HG03521 (cell line): ENCODE results near the gene PLA2G4E.

Experiments
- ATAC-seq: cut with Tn5 transposase; IDR thresholded peaks from one replicate; pipeline ENCODE4 v1.9.1; 2021; ENCODE audit warnings: mild to moderate bottlenecking, moderate library complexity; ENCODE audit not compliant: unreplicated experiment

PLA2G4E gene

DNA sequence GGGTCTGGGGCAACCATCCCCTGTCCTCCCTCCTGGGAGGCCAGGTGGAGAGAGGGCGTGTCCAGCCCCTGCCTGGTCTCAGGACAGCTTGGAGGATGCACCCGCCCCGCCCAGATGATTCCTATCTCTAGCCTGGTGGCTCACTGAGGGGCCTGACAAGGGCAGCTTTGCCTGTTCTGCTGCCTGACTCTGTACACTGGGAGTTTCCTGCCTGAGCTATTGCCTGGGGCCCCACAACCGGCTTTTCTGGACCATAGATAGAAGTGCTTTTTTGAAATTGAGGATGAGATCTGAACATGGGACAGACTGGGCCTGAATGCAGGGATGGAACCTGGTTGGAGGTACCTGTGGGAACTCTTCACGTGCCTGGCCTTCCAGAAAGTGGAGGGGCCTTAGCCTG is 751 bp upstream of the PLA2G4E start:
- ATAC-seq: no peak

DNA sequence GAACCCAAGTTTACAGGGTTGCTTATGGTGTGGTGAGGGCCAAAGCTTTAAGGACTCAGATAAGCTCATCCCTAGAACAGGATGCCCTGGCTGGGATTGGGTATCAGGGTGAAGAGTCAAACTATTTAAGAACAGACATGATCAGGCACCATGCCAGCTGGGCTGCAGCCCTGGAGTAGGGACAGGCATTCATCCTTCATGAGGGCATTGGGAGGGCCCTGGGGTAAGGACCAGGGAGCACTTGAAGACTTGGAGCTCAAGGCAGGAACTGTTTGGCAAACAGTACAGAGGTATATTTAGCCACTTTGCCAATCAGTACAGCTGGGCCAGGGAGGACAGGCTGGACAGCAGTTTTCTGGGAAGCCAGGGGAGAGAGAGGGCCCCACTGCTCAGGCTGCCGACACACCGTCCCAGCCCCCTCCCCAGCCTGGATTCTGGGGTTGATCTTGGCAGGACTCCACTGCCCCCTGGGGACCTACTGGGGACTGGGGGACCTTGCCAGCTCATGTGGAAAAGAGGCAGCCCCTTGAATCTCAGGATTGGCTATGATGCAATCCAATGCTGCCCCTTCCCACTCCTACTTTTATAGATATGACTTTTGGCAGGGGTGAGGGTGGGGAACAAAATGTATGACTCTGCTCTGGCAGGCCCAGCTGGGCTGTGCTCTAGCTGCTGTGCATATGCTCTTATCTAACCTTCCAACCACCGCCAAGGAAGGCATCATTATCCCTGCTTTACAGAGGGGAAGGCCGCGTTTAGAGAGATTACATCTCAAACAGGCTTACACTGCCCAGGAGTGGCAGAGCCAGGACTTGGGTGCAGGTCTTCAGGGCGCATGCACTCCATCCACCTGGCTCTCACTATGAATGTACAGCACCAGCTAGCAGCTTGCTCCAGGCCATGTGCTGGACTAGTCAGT is 2.3 kb downstream of the PLA2G4E start:
- ATAC-seq: no peak

DNA sequence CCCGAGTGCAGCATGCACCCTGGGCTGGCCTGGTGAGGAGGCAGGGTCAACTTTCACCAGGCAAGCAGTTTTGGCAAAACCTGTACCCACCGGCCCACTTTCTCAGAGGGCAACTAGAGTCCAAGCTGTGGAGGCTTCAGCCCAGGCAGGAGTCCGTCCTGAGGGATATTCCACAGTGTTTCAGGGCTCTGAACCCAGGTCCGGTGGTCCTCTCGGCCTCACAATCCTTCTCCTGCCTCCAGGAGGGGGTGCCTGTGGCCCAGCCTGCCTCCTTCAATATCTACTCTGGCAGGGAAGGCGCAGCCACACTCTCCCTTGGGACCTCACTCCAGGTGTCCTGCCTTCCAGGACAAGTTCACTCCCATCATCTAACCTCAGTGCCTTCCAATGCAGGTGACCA is 3.9 kb downstream of the PLA2G4E start:
- ATAC-seq: no peak

DNA sequence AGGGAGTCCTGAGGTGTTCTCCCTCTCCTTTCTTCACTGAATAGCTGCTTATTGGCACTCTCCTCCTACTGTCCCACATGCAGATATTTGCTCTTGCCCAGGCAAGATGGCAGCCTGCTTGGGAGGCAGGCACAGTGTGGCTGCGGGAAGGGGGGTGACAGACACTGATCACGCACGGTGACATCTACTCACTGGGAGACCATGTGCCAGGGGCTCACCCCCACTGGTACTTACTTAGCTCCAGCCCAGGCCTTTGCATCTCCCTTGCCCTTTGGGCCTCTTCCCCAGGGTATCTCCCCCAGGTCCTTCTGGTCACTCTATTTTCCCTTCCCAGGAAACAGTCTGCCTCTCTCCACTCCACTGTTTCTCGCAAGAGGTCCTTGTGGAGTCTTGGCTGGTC is 6.4 kb downstream of the PLA2G4E start:
- ATAC-seq: no peak

DNA sequence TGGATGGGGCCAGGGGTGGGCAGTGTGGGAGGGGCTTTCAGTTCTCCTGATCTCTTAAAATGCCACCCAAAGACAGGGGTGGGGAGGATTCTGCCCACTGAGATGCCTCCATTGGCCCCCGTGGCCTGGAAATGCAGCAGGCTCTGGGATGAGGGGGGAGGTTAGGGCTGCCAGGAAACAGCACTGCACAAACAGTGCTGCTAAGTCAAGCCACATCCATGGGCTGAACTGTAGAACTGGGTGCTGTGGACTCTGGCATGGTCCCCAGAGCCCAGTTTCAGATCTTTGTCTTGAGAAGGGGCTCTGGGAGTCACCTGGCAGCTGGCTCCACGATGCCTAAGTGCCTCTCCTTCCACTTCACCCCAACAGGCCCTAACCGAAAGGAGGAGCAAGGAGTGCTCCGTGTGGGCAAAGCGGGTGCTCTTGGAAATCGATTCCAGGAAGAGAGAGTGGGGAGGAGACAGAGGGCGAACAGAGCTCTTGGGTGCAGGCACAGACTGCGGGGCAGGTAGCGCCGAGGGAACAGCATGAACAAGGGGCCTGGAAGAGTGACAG is 7.8 kb downstream of the PLA2G4E start:
- ATAC-seq: no peak

DNA sequence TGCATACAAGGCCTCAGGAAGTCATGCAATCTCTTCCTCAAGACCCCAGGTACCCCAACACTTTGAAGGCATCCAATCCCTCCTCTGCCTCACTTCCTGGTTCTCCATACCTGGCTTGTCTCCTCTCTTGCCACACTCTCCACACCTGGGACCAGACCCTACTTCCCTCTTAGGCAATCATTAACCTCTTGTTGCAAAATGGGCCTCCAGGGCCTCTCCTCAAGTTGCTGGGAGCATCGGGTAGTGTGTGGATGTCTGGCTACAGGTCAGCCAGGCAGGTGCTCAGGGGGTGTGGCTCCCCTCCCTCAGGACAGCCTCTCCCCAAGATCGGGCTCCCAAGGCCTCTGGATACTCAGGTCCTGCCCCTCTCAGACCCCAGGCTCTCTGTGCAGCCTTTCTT is 8.6 kb downstream of the PLA2G4E start:
- no peak for ATAC-seq

DNA sequence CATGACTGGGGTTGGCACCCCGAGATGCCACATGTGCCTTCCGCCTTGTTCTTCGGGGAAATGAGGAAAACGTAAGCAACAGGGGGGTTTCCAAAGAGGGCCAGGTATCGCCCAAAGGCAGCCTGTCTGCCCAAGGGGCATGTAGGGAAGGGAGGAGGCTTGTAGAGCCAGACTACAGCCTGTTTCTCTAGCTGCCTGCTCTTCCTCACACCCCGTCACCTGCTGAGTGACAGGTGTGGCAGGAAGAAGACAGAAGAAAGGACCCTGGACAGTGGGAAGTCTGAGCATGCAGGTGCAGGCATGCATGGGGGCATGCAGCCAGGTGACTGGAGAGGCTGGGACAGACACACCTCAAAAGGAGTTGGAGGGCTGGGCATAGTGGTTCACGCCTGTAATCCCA is 9.8 kb downstream of the PLA2G4E start:
- no peak for ATAC-seq

DNA sequence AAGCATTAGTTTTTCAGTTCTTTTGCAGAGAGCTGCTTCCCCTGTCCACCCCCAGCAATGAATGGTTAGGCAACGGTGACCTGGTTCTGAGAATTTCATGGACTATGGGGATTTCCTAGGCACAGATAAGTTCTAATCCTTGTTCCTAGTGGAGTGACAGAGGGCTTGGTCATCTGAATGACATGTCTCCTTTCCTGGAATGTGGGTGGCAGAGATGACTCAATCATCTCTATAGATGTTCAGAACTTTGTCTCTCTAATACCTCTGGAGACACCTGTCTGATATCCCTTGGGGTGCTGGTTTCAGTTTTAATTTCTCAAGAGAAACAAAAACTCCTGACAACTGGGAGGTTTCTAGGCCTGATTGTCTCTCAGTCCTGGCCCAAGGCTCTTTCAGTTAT is 10.4 kb downstream of the PLA2G4E start:
- no peak for ATAC-seq

DNA sequence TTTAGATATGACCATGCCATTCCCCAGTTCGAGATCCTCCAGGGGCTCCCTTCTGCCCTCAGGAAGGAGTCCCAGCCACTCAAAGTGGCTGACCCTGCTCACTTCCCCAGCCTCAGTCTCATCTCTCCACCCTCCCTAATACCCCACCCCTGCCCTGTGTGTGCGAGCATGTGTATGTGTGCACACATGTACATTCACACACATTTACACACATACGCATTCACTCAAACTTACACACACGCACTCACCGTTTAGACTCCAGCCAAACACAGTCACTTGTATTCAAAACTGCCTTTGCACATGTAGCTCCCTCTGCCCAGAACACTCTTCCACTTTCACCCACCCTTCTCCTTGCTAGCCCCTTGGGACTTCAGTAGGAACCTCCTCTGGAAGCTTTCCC is 11.4 kb downstream of the PLA2G4E start:
- ATAC-seq: no peak

DNA sequence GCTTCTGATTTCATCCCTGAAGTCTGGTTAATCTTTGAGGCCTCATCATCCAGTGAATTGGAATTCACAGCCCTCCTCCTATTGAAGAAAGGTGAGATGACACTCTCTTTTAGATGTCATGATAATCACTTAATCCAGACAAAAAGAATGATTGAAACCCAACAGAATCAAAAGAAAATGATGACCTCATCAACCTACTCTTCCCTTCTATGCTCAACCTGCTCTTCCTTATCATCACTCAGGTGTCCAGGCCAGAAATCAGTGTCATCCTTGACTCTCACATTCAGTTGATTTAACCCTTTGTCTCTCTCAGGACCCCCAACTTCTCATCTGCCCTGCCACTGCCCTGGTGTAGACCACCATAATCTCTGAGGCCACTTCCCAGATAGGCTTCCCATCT is 11.8 kb downstream of the PLA2G4E start:
- ATAC-seq: no peak

DNA sequence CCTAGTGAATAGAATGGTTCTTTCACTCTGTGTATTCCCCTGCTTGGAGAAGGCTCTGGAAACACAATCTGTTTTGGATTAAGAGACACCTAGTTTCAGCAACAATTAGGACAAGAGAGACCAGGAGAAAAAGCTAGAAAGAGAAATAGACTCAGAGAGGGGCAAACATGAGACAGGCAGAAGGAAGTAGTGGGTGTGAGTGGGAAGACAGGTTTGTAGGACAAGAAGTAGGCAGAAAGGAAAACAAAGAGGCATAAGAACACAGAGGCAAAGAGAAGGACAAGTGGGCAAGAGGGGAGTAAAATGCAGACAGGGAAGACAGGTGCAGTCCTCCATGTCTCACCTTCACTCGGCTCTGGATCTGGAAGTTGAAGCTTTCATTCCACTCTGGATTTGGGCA is 13.5 kb downstream of the PLA2G4E start:
- no peak for ATAC-seq

DNA sequence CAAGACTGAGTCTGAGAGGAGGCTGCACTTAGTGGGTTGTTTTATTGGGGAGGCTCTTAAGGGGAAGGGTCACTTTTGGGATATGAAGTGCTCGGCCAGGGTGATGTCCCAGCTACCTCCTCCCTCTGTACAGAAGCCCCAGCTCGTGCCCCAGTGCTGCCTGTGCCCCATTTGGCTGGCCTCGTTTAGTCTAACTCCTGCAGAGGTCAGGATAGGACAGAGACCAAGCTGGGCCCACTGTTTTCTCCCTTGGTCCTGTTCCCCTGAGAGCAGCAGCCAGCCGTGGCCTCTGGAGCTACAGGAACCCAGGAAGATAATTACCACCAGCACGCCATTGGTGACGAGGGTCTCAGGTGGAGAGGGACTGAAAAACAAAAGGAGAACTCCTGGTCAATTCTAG is 18.5 kb downstream of the PLA2G4E start:
- no peak for ATAC-seq

DNA sequence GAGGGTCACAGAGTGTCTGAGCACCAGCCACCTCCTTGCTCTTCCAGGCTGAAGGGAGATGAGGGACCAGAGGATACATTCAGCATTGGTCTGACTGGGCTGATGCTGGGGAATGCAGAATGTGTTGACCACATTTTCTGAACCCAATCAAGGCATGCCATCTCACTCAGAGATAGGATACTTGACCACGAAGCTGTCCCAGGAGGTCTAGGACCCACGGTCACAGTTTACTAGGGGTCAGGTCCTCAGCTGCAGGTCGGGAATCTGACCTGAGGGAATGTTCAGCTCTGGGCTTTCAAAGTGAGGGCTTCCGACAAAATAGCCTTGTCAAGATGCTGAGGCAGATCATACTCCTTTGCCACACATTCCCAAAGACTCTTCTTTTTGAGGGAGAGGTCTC is 19.6 kb downstream of the PLA2G4E start:
- no peak for ATAC-seq

DNA sequence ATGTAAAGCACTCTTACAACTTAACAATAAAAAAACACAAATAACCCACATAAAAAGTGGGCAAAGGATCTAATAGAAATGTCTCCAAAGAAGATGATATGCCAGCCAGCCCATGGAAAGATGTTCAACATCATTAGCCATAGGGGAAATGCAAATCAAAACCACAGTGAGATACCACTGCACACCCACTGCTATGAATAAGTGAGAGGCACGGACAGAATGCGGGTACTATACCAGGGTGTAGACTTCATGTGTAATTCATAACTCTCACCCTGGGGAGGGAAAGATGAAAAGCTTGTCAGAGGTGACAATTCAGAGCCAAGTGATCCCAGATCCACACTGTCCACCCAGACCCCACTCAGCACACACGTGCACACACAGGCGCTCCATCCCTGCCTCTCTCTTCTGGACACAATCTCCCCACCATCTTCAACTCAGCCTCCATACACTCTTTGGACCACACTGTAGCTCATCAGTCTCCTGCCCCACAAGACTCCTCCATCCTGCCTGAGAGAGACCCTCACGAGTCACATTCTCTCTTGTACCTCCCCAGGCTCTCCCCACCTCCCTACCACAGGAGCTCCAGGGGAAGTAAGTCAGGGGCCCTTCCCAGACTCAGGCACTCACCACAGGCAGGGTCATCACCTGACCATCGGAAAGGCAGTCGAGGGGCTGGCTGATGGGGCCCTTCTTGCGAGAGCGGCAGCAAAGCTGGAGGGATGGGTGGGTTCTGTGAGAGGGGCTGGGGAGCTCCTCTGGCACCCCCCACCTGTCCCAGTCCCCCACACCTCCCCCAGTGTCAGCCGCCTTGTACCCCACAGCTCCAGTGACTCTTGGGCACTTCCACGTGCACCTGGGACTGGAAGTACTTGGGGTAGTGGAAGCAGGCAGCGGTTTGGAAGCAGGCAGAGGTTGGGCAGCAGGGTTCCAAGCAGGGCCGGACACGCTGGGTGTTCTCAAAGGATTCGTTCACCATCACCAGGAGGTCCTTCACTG is 21.3 kb downstream of the PLA2G4E start:
- no peak for ATAC-seq

DNA sequence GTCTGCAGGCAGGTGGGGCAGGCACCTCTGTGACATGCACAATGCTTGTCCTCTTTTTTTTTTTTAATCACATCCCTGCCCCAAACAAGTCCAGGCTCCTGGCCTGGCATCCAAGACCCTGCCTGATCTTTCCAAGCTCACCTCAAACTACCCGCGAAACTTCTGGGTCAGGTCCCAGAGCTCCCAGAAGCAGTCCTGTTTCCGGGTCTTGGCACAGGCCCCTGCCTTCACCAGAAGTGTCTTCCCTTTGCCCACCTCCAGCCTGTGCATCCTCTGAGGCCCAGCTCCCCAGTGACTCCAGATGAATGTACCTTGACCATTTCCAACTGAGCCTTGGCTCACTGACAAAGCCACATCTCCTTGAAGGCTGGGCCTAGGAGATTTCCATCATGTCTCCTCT is 23.0 kb downstream of the PLA2G4E start:
- no peak for ATAC-seq

DNA sequence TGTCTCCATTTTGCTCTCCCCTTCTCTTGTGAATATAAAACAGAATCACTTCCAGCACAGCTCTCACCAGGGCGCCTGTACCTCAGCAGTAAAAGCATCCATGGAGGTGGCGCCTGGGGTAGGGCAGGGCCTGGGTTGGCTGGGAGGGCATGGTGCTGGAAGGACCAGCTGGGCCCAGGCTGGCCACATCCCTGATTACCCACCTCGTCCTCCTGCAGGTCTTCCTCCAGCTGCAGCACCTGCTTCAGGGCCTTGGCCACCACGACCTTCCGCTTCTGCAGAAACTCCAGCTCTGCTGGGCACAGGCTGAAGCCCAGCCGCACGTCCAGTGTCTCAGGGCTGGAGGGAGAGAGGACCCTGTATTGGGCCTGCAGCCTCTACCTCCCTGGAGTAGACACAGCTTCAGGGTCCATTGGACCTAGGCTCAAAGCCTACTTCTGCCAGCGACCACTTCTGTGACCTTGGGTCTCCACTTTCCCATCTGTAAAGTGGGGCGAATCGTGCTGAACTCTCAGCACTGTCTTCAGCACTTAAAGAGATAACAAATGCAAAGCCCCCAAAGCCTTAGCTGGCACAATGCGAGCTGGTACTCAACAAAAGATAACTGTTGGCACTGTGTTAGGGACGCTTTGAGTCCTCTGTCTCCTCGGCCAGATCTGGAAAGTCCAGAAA is 23.8 kb downstream of the PLA2G4E start:
- no peak for ATAC-seq

DNA sequence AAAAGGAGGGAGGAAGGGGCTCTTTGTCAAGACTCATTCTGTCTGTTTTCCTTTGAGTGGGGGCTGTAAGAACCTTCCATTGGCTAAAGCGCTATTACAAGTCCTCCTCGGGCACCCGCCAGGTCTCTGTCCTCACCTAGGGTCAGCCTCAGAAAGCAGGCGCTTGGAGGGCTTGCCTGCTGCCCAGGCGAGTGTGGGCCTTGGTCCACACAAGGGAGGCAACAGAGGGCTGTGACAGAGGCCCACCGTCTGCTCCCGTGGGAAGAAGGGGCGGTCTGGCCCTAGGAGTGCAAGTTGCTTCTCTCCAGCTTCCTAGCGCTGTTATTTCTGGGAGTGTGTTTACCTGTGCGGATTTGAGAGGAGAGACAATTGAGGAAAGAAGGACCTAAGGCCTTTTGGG is 24.5 kb downstream of the PLA2G4E start:
- no peak for ATAC-seq

DNA sequence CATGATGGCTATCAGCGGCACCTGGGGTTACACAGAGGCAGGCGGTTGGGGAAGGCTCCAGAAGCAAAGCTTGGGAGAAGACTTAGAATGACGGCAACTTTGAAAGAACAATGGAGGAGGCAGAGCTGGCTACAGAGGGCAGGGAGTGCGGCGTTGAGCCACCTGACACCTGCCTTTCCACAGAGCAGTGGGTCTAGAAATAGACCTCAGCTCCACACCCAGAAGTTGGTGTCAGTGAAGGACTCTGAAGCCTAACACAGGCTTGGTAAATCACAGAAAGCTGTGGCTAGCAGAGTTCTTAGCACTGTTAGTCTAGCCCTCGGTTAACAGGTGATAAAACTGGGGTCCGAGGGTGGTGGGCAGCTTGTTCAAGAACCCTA is 25.4 kb downstream of the PLA2G4E start:
- no peak for ATAC-seq

DNA sequence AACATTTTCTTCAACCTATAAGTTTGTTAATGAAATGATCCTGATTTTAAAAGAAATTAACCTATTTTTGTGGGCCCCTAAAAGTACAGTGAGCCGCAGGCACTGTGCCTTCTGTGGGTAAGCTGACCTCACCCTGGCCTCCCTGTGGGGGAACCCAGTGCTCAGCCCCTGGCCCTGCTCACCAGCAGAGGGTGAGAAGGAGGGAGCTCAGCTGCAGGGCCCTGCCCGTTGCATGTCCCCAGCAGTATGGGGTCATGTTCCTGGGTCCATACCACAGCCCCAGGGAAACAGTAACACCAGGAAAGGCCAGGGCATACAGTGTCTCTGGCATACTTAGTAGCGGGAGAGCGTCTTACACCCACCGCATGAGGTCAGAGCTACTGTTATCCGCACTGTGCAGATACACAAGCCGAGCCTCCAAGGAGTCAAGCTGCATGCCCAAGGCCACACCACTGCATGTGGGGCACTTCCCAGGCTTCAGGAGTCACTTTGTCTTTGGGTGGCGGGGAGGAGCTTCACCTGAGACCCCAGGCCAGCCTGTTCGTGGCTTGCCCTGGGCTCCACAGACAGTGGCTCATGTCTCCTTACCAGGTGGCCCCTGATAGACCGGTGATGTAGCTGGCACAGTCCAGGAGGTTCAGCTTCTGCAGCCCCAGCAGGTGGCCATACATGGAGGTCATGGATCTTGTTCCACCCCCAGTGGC is 25.9 kb downstream of the PLA2G4E start:
- ATAC-seq: no peak

DNA sequence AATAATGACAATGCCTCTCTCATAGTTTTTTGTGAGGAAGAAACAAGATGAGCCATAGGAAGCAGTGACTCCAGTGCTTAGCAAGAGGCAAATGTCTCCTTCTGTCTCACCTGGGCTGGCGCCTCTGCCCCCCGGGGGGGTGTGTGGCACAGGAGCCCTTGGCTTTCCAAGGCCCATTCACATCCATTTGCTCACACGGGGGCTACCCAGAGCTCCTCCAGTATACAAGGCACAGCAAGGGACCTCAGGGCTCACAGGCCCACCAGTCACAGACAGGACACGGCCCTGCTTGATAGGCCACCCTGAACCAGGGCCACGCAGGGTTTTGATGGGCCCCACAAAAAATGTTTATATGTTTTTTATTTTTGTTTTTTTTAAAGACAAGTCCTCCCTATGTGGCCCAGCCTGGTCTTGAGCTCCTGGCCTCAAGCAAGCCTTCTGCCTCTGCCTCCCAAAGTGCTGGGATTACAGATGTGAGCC is 26.6 kb downstream of the PLA2G4E start:
- ATAC-seq: no peak
